ENCODE data around the gene PARD3B. TPM values are rescaled to one million over a fixed set of nuclear protein-coding genes. Genes with fewer than 3 reads are reported as not detected.

The PARD3B gene
- total RNA-seq, 2 donors from 2014 or later, result 15.0 to 17.8 TPM

DNA sequence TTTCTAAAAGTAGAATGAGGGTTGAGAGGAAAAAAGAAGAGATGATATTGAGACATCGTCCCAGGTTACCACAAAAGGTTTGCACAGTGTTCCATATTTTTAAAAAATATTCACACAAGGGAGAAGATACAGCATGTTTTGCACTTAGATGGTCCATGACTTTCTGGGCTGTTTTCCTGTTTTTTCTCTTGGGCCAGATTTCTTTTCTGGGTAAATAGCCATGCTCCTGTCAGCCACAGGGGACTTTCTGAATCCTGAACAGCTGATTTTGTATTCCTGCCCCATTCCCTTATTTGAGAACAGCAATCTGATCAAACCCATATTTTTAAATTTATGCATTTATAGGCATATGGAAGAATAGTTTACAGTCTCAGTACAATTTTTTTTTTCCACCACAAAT is 951.1 kb downstream of the PARD3B start:
- no peak for TF ChIP-seq POLR2A (IDR thresholded peaks at IDR 0.05)
- TF ChIP-seq, protein P1, sequence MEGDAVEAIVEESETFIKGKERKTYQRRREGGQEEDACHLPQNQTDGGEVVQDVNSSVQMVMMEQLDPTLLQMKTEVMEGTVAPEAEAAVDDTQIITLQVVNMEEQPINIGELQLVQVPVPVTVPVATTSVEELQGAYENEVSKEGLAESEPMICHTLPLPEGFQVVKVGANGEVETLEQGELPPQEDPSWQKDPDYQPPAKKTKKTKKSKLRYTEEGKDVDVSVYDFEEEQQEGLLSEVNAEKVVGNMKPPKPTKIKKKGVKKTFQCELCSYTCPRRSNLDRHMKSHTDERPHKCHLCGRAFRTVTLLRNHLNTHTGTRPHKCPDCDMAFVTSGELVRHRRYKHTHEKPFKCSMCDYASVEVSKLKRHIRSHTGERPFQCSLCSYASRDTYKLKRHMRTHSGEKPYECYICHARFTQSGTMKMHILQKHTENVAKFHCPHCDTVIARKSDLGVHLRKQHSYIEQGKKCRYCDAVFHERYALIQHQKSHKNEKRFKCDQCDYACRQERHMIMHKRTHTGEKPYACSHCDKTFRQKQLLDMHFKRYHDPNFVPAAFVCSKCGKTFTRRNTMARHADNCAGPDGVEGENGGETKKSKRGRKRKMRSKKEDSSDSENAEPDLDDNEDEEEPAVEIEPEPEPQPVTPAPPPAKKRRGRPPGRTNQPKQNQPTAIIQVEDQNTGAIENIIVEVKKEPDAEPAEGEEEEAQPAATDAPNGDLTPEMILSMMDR (IDR thresholded peaks at IDR 0.05), result no peak
- H3K4me1 ChIP-seq, result no peaks in the 10 kb centered on the region
- DNase-seq, result no peak
- intact Hi-C loops (cut with DNase I), result no loop called here
- no peaks in the 10 kb centered on the region for H3K36me3 ChIP-seq (replicated peaks in 1 of 2; ENCODE audit: insufficient read depth in 1 of 2, low read depth in 2 of 2)
- H3K9me3 ChIP-seq, result no peaks in the 10 kb centered on the region
- 80 to 87% methylated on average over 1 of the region's 1 CpG for WGBS, 2 donors
- no peaks in the 10 kb centered on the region for H3K27me3 ChIP-seq
- no peak overlapping the region for H3K27ac ChIP-seq
- H3K4me3 ChIP-seq, result no peak overlapping the region
- ATAC-seq, result no peak

DNA sequence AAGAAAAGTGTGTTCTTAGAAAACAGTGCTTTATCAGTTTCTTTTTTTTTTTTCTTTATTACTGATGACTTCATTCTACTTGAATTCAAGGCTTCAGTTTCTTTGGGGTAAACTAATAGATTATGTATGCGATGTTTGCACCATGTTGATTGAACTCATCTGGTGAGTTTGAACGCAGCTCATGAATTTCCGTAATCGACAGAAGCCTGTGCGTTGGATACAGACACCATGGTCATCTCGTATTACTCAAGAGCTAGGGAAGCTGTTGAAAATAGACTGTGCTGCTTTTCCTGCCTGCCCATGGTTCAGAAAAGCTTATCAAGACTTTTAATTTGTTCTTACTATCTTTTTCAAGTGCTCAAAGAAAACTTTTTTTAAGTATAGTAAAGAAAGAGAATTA is 951.5 kb downstream of the PARD3B start:
- H3K4me1 ChIP-seq, result no peaks in the 10 kb centered on the region
- no peaks in the 10 kb centered on the region for H3K36me3 ChIP-seq (replicated peaks in 1 of 2; ENCODE audit: insufficient read depth in 1 of 2, low read depth in 2 of 2)
- H3K4me3 ChIP-seq, result no peak overlapping the region
- intact Hi-C loops (cut with DNase I), result no loop called here
- TF ChIP-seq POLR2A (IDR thresholded peaks at IDR 0.05), result no peak
- TF ChIP-seq, protein P1 (IDR thresholded peaks at IDR 0.05), result no peak
- H3K9me3 ChIP-seq, result no peaks in the 10 kb centered on the region
- no peaks in the 10 kb centered on the region for H3K27me3 ChIP-seq
- no peak for DNase-seq
- no peak overlapping the region for H3K27ac ChIP-seq
- no peak for ATAC-seq
- WGBS, 2 donors, result 82 to 91% methylated on average over 6 of the region's 6 CpGs

DNA sequence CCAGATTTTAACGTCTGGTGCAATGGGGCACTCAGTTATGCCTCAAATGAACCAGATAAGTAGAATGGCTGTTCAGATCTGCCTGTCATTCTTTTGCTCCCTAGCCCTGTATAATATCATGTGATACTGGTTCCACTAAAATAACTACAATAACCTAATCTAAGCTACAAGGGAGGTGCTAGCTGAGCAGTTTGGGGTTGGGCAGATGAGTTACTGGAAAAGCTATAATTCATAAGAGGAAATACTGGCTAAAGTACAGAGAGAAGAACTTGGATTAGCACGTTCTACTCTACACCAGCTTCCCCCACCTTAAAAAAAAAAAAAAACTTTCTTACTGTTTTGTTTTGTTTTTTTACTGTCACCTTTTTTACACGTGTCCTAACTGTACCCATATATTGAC is 953.7 kb downstream of the PARD3B start:
- Histone ChIP-seq H3K36me3 (replicated peaks in 1 of 2; ENCODE audit: insufficient read depth in 1 of 2, low read depth in 2 of 2) (no peaks in the 10 kb centered on the region), H3K27me3 (no peaks in the 10 kb centered on the region), H3K9me3 (no peaks in the 10 kb centered on the region), H3K4me1 (no peaks in the 10 kb centered on the region), H3K4me3 (no peak overlapping the region), H3K27ac (no peak overlapping the region)
- TF ChIP-seq, protein P1 (IDR thresholded peaks at IDR 0.05), result no peak
- no peak for TF ChIP-seq POLR2A (IDR thresholded peaks at IDR 0.05)
- intact Hi-C loops (cut with DNase I), result no loop called here
- DNase-seq, result no peak
- ATAC-seq, result no peak
- 87% methylated on average over 3 of the region's 3 CpGs for WGBS, 2 donors

DNA sequence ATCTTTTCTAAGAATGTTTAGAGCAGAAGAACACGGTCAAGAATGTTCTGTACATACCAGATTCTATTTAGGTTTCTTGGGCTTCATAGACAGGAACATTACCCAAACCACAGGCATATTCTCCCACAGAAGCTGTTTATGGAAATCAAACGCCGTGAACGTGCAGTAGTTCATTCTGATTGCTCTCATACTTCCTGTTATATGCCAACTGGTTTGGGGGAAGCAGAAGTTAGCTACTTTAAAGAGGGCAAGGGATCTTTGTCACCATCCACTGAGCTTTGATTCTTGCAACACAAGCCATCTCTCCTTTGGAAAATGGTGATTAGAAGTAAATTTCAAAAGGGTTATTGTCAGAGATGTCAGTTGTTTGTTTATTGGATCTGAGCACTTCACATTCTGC is 954.8 kb downstream of the PARD3B start:
- Histone ChIP-seq H3K27ac (no peak overlapping the region), H3K36me3 (replicated peaks in 1 of 2; ENCODE audit: insufficient read depth in 1 of 2, low read depth in 2 of 2) (no peaks in the 10 kb centered on the region), H3K4me3 (no peak overlapping the region), H3K27me3 (no peaks in the 10 kb centered on the region), H3K4me1 (no peaks in the 10 kb centered on the region), H3K9me3 (no peaks in the 10 kb centered on the region)
- WGBS, 2 donors, result 60 to 81% methylated on average over 4 of the region's 4 CpGs
- intact Hi-C loops (cut with DNase I), result no loop called here
- no peak for ATAC-seq
- no peak for DNase-seq
- TF ChIP-seq, protein P1 (IDR thresholded peaks at IDR 0.05), result no peak
- no peak for TF ChIP-seq POLR2A (IDR thresholded peaks at IDR 0.05)

DNA sequence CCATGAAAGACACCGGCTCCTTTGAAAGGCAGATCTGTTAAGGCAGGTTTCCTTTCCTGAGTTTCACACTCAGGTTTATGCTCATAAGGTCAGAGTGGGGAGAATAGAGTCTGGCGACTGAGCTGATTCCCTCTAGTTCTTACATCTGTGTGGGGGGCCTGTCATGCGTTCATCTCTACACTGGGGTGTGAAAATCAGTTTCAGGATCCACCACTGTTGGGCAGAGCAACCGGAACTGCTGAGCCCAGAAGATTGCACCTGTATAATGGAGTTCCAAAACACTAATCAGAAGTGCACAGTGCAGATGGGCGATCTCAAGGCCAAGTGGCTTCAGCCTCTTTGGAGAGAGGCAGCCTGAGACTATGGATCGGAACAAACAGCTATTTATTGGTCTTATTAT is 955.7 kb downstream of the PARD3B start:
- WGBS, 2 donors, result 95 to 98% methylated on average over 6 of the region's 6 CpGs
- H3K9me3 ChIP-seq, result no peaks in the 10 kb centered on the region
- H3K4me1 ChIP-seq, result no peaks in the 10 kb centered on the region
- ATAC-seq (no peak), DNase-seq (no peak)
- TF ChIP-seq, protein P1 (IDR thresholded peaks at IDR 0.05), result no peak
- no peak for TF ChIP-seq POLR2A (IDR thresholded peaks at IDR 0.05)
- no peaks in the 10 kb centered on the region for H3K36me3 ChIP-seq (replicated peaks in 1 of 2; ENCODE audit: insufficient read depth in 1 of 2, low read depth in 2 of 2)
- no peaks in the 10 kb centered on the region for H3K27me3 ChIP-seq
- H3K27ac ChIP-seq, result no peak overlapping the region
- H3K4me3 ChIP-seq, result no peak overlapping the region
- intact Hi-C loops (cut with DNase I), result no loop called here
